ENCODE data around the gene ACD.

- TF ChIP-seq POLR2AphosphoS5 (IDR thresholded peaks at IDR 0.05; ENCODE audit: insufficient read depth in 1 of 2, low read depth in 1 of 2) (peak in 1 of 2 donors; percentile 33), CTCF (IDR thresholded peaks at IDR 0.05) (peak; percentile 37 to 58 (median 56)), POLR2A (IDR thresholded peaks at IDR 0.05) (no peak)
These were observed 12.9 kb upstream of the ACD start for GRCh38 chr16:67672739-67673662.
